ENCODE data around the gene KIAA2012.
A peak's percentile ranks its signal among the peaks of the same experiment; 100 is the strongest.
"Not testable (repeated sequence)": the region's sequence is repeated elsewhere in the genome, so short reads cannot be mapped to it uniquely, and the experiment has no call there.

KIAA2012 gene

DNA sequence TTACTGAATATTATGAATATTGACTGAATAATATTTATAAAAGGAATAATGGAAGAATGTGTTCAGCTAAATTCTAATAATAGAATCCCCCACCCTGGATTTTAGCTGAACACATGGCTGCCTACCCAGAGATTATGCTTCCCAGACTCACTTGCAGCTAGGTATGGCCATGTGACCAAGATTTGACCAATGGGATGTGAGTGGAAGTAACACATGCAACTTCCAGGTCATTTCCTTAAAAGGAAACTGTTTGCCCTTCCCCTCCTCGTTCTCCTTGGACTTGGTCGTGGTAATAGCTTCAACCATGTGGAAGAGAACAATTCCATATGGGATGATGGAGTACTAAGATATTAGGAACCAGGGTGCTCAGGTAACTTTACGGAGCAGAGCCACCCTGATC is 47.8 kb downstream of the KIAA2012 start:
- DNase-seq = no peak

DNA sequence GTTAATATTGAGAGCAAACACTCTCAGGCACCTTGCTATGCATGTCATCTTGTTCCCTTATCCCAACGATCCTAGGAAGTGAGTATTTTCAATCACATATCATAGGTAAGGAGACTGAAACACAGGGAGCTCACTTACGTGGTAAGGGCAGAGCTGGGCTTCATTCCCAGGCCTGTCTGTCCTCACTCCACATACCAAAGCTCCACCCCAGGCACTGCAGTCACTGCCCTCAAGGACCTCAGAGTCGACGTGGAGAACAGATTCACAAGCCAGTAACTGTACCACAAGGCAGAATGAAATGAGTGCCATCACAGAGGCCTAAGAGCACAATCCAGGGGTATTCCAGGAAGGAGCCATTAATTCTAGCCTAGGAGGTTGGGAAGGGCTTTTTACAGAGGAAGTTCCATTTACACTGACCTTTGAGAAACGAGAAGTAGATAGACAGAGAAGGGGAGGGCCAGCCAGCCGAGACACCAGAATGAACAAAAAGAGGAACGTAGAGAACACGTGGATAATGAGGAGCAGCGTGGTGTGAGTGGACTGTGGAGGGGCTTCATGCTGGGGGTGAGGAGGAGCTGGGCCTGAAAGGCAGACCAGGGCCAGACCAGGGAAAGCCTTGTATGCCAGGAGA is 48.6 kb downstream of the KIAA2012 start:
- DNase-seq = no peak

DNA sequence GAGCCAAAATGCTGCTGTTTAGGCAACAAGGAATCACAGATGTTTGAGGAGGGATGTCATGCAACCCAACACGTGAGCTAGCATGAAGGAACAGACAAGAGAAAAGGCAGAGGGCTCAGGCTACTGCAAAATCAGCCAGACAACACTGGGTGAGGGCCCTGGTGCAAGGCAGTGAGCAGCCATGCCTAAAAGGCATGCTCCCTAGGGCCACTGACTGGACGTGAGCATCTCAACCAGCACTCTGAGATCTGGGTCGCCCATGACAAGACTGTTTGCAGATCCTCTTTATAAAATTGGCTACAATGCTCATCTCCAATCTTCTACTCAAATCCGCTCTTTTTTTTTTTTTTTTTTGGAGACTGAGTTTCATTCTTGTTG is 49.1 kb downstream of the KIAA2012 start:
- no peak for DNase-seq

DNA sequence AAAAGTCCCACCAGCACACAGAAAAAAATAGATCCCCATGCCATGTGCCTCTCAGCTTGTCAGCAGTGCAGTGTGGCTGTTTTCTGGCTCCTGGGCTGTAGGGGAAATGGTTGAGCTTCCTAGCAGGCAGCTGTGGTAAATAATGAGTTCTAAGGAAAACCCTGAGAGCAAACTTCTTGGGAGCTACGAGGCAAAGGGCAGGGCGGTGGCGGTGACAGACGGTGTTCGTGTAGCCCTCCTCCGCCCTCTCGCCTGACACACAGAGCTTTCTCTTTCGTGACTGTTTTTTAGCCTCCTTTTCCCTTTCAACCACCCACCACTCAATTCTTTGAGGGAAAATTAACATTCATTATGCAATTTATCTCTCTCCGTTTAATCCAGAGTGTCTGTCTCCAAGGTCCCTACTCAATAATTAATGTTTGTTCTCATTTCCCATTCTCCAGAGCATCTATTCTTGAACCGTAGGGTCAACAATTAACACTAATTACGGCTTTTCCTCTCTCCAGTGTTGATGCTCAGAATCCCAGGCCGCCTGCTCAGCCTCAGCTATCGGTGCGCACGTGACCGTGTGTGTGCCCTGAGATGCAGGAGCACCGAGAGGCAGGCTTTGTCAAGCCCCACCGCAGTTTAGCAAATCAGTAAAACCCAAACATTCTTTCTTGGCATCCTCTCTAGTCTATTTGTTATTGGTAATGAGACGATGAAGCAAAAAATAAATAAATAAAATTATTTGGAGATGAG is 50.1 kb downstream of the KIAA2012 start:
- DNase-seq = no peak

DNA sequence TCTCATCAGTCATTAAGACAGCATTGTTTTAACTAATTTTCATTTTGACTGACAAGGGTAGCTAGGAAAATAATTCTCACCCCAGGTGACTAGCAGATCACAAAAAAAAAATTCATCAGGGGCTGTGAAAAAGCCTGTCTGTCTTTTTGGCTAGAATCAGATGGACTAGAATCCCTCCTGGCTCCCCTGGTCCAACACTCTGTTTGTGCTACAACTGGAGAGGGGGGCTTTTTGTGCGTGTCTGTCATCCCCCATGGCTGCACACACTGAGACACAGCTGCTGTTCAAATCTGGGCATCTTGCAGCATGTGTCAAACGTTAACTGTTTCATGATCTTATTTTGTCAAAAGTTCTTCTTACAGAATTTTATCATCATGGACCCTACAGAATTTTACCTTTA is 51.2 kb downstream of the KIAA2012 start:
- DNase-seq = no peak

DNA sequence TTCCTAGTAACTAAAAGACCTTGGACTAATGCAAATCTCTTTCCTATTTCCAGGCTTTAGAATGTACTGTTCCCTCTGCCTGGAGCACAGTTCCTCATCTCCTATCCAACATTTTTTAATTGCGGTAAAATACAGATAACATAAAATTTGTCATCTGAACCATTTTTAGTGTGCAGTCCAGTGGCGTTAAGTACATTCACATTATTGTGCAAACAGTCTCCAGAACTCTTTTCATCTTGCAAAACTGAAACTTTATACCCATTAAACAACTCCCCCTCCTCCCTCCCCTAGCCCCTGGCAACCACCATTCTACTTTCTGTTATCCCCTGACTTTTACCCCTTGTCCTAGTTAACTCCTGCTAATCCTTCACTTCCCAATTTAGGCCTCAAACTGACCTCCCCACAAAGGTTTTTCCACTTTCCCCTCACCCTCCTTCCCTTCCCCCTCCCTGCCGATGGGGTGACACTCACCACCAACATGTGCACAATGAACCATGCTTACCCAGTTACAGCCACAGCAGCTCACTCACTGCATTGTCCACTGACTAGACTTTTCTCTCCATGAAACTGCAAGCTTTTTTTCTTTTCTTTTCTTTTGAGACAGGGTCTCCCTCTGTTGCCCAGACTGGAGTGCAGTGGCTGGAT is 54.8 kb downstream of the KIAA2012 start:
- no peak for DNase-seq

DNA sequence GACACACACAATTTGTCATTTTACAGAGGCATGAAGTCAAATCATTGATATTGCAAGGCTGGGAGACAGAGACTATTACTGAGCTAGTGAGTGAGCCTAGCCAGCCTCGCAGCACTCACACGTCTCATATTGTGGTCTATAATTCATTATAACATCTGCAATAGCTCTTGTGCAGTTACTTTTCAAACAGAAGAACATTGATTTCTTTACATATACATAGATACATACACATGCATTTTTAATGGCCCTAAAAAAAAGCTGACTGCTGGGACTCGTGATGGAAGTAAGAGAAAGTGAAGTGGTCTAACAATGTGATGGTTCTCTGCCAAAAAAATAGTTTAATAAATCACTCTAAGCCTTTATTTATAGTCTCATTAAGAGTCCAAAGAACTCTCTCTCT is 56.8 kb downstream of the KIAA2012 start:
- DNase-seq = no peak

DNA sequence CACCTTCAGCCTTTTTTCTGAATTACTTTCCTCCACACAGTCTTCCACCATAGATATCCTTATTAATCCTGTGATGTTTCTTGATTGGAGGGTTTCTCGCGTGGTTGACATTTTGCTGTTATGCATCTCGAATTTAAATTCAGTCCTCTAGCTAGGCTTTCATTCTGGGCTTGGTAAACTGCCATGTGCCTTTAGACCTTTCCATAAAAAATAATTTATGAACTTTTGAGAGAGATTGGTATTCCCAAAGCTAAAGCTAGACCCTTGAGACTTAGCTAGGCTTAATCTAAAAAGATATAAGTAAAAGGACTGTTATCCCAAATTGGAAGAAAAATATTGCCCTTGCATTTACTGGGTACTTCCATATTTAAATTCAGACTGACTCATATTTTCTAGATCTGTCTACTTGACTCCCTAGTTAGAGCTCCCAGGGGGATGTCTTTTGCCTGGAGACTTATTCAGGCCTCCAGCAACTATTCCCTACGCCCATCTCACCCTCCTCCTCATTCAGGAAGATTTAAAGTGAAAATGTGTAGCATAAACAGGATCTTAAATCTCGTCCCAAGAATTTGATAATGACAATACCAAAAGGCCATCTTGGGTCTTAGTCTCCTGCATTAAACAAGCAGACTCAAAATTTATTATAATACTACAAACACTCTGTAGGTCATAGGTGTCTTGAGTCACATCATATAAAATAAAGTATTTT is 60.3 kb downstream of the KIAA2012 start:
- no peak for DNase-seq

DNA sequence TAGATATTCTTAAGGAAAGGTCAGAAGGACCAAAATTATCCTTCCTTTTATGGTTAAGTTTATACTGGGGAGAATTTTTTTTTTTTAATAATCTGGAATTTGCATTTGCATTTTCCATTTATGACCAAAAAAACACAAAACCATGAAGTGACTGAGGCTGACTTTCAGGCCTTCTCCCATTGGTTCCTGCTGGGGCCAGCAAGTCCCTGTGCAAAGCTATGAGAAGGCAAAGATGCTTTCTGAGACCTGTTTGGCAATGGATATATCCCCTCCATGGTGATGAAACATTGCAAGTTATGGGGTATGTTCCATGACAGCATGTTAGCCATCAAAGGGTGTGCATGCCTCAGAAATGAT is 60.8 kb downstream of the KIAA2012 start:
- no peak for DNase-seq

DNA sequence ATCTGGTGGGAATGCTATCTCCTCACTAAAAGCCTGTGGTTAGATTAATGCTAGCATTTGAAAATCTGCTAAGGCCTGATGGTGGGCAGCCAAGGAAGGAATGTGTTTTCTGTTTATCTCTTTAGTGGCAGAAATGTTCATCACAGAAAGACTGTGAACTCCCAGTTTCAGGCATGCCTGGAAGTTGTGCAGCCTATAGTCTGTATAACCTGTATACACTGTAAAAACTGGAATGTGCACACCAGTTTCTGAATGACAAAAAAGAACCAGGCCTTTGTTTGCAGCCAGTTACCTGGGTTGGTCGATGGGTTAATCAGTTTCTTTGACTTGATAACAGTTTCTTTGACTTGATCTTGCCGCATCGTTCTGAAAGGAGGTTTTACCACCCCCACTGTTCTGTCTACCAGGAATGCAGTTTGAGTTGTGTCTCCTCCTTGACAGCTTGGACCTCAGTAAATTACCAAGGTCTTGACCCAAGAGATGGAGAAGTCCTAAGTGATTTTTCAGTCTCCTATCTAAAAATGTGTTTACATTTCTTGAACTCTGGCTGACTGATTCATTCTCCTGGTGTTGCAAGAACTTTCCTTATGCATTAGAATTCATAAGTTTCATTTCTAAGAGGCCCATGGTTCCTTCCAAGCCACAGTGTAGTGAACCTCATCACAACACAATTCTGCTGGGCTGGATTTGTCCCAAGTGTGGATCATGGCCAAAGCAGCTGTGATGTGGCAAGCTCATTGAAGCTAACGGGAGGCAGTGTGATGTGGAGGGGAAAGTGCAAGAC is 62.2 kb downstream of the KIAA2012 start:
- DNase-seq = no peak

DNA sequence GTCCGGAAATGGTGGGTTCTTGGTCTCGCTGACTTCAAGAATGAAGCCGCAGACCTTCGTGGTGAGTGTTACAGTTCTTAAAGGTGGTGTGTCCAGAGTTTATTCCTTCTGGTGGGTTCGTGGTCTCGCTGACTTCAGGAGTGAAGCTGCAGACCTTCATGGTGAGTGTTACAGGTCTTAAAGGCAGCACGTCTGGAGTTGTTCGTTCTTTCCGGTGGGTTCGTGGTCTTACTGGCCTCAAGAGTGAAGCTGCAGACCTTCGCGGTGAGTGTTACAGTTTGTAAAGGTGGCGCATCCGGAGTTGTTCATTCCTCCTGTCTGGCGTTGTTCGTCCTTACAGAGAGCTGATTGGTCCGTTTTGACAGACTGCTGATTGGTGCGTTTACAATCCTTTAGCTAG is 63.0 kb downstream of the KIAA2012 start:
- not testable (repeated sequence) for DNase-seq

DNA sequence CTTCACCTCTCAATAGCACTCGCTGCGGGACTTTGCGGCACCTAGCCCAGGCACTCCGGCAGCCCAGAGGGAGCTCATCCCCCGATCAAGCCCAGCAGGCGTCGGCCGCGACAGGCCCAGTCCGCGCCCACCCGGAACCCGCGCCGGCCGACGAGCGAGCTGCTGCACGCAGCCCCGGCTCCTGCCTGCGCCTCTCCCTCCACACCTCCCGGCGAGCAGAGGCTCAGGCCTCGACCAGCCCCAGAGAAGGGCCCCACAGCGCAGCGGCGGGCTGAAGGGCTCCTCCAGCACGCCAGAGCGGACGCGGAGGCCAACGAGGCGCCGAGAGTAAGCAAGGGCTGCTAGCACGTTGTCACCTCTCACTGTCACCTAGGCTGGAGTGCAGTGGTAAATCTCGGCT is 63.5 kb downstream of the KIAA2012 start:
- DNase-seq = no peak

DNA sequence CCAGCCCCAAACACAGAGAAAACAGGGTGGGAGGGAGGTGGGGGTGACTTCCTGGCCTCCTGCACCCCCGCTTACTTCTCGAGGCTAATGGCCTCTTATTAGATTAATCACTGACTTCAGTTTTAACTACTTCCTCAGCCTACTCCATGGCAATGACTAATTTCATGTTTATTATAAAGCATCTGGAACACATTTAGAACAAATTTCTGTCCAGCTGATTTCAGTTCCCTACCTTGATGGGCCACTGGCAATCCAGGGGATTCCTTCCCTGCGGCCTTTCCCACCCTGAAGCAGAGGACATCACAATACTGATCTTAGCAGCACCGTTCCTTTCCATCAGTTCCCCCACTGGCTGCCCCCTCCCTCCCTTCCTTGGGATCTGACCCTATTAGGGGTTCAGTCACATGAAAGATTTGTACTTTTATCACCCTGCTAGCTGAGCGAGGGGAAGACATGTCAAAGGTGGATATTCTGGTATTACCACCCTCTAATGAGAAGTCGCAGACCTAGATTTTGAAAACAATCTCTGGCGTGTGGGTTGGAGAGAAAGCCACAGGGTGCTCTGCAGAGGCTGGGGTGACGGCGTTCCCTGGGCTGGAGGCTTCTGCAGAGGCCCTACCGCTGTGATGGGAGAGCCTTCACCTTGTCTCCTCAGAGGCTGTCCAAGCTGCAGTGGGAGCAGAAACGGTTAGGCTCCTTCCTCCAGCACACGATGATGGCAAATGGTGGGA is 67.6 kb downstream of the KIAA2012 start:
- no peak for DNase-seq

DNA sequence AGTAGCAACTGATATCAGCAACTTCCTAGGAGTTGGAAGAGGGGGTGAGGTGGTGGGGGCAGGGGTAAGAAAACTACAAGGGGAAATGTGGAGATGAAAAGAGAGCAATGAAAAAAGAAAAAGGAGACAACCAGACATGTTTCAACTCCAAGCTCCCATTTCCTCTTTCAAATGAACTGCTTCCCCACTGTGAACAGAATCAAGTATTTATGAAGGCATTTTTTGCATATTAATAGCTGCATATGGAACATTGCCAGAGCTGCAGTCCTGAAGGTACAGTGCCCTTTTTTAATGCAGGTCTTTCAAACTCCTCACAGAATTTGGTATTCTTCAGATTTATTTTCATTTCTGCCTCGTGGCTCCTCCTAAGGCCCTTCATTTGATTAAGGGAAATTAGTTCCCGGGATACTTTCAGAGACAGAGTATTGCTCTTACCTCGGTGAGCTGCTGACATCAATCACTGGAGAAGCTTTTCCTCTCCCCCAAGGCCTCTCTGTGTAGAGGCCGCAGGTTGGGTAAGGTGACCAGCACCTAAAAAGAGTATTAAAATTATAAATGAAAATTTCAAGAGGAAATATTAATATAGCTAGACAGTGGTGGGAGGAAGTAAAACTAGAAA is 68.4 kb downstream of the KIAA2012 start:
- peak; percentile 42 for DNase-seq

DNA sequence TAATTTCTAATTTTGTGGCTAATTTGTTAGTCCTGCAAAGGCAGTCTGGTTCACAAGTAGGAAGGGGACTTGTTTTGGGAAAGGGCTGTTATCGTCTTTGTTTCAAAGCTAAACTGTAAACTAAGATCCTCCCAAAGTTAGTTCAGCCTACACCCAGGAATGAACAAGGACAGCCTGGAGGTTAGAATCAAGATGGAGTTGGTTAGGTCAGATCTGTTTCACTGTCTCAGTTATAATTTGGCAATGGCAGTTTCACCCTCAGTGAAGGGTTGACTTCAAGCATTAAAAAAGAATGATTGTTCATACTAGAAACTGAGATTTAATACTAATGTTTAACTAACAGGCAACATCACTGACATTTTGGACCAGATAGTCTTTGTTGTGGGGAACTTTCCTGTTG is 69.5 kb downstream of the KIAA2012 start:
- DNase-seq = no peak

DNA sequence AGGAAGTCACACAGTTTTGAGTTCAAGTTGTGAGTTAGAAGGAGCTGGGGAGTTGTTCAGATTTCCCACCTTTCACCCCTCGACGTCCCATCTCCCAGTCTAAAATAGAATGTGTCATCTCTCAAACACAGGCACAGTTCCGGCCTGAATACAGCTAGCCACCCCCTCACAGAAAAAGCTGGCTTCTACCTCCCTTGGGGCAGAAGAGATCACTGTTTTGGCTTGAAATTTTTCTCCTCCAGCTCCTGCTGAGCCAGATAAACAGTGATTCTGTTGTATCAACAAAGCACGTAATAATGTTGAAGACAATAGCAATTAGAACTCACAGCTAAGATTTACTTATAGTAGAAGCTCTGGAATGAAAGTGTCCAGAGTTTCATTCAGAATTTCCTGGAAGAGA is 74.7 kb downstream of the KIAA2012 start:
- no peak for DNase-seq

DNA sequence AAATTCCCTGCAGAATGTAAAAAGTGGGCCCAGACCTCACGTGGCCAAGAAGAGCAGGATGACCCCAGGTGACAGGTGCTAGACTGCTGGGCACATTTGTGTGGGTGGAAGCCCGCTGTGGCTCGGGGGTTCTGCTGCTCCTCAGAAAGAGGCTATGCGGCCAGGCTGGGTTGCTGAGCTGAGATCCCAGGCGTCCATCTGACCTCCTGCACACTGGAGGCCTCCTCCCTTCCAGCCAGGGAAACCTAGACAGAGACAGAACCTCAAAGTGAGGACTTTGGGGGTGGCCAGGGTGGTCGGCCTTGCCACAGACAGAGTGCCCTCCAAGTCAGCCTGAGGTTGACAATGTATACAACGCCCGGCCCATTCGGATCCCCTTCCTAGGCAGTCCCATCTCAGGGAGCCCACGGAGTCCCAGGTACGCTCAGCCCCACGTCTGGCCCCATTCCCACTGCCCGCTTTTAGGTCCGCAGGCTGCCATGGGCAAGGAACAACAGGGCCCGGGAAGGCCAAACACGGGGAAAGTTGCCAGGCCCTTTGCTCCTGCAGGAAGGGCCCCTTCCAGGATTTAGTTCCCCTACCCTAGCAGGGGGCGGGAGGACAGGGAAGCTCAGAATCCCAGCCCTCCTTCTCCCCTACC is 75.6 kb downstream of the KIAA2012 start:
- no peak for DNase-seq

DNA sequence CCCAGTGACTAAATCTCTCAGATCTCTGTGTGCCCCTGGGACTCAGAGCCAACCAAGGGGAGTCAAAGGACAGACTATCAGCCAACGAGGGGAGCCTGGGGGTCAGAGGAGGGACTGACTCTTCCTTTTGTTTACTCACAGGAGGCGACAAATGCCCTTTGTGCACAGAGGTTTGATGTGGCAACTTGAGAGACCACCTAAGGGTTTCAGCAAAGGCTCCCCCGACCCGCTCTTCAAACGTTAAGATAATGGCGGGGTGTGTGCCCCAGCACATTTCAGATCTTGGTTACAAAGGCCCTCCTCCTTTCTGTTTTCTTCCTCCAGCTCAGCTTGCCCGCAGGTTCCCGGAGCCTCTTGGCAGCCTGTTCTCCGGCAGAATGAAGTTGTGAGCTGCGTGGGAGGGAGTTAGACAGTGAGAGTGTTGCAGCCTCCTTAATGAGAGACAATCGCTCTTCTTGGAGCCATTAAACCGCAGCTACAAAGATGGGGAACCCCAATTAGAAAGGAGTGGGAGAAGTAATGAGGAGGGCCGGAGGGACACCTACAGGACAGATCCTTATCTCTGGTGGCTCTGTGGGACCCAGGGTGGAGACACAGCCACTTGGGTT is 76.2 kb downstream of the KIAA2012 start:
- DNase-seq = peak; percentile 45

DNA sequence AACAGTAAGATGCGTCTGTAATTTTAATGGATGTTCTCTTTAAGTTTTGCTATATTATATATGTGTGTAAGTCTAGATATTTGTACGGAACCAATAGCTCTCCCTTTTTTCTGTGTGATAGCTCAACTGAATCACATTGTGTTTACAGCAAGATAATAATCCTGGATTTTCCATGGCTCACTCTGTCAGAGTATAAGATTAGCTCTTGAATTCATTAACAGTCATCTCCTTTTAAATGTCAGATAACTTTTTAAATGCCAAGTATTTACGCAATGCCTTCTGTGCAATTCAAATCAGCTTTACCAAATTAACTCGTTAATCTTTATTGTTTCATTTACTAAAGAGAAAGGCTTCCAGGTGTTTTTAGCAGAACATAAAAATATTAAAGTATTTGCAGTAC is 76.9 kb downstream of the KIAA2012 start:
- DNase-seq = peak; percentile 77

DNA sequence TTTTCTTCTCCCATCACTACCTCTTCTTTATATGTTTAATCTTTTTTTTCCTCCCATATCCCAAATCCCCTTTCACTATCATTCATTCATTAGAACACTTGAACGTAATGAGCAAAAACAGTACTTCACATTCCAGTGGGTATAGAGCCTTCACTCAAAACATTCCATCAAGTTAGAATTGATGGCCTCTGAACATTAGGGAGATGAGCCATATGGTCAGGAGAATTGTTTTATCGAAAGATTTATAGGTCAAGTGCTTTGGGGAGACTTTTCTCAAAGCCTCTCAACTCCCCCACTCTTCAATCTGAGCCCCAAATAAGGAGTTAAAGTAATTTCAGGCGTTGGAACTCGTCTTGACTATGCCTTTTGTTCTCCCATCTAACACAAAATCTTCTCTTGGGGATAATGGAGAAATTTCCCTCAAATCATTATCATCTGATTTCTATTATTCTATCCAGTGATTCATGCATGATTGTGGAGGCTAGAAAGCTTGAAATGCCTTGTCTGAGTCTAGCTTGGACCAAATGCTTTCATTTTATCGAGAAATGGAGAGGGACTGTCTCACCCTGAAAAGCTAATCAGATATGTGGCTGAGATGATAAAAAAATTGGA is 79.2 kb downstream of the KIAA2012 start:
- DNase-seq = no peak
